ENCODE results near the gene ATF1.

DNA sequence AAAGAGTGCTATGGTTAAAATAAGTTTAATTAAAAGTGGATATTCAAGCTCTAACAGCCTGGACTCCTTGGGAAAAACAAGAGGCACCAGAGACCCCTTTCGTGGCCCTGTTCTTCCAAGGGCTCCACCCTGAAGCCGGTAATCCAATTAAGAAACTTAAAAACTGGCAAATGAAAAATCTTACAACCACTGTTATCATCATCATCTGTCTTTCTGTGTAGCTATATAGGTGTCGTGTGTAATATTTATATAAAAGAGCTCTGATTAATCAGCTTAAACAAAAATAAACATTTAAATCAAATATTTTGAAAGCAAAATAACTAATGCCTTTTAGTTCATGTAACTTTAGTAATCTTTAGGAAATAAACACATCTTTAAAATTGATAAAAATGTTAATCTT, 4.5 kb downstream of the ATF1 start:
- TF ChIP-seq, protein P1, sequence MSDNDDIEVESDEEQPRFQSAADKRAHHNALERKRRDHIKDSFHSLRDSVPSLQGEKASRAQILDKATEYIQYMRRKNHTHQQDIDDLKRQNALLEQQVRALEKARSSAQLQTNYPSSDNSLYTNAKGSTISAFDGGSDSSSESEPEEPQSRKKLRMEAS (IDR thresholded peaks at IDR 0.05; ENCODE audit: low read depth, low read length): no peak
- TF ChIP-seq, protein P2, sequence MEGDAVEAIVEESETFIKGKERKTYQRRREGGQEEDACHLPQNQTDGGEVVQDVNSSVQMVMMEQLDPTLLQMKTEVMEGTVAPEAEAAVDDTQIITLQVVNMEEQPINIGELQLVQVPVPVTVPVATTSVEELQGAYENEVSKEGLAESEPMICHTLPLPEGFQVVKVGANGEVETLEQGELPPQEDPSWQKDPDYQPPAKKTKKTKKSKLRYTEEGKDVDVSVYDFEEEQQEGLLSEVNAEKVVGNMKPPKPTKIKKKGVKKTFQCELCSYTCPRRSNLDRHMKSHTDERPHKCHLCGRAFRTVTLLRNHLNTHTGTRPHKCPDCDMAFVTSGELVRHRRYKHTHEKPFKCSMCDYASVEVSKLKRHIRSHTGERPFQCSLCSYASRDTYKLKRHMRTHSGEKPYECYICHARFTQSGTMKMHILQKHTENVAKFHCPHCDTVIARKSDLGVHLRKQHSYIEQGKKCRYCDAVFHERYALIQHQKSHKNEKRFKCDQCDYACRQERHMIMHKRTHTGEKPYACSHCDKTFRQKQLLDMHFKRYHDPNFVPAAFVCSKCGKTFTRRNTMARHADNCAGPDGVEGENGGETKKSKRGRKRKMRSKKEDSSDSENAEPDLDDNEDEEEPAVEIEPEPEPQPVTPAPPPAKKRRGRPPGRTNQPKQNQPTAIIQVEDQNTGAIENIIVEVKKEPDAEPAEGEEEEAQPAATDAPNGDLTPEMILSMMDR (IDR thresholded peaks at IDR 0.05; ENCODE audit: low read depth, low read length): no peak

All from NB4 (cell line).